Activated CD4-positive, alpha-beta T cell treated with anti-CD3 and anti-CD28 coated beads, Interleukin-10, Interleukin-2, amounts not matched to agents 100 ng/mL and 50 ng/mL, durations not matched to agents 16 hours and 8 hours (primary cell): Measurements from ENCODE around the gene MPPED1.

Experiments used
- DNase-seq: peaks from one replicate; pipeline ENCODE4 v3.0.0-alpha.2; 2020

Gene MPPED1

GRCh38 chr22:43411869-43412807, at the start of gene MPPED1:
MPPED1 (plus strand) TSS chr22:43412014; CDS start chr22:43424986, 12,972 bp downstream.
- DNase-seq = no peak

GRCh38 chr22:43363315-43364168, 48.3 kb upstream of the MPPED1 start:
- no peak for DNase-seq

- DNase-seq = no peak
Observed at GRCh38 chr22:43364169-43364435, 47.7 kb upstream of the MPPED1 start.

DNA sequence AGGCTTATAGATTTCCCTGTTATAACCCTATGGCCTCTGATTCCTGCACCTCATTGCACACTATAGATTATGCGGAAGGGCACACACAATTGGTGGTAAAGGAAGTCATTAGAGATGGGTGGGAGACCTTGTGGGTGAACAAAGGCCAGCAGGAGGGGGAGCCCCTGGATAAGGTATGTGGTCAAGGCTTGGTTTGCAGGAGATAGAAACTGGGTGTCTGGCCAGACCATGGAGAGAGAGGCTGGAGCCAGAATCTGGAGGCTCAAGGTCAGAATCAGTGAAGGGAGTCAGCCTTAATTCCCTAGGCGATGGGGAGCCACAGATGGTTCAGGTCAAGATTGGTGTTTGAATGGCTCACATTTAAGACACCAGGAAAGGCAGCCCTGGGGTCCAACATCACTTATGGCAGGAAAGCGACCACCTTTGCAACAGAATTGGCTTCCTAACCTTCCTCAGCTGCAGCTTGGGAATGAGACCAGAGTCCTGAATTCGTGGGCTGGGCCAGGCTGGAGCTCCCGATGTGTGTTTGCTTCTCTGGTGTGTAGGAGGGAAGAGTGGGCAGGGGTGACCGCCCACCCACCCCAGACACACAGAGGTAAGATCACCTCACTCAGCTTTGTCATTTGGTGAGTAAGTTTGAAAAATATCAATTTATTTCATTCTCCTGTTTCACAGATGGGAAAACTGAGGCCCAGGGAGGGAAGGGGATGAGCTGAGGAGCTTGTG, 45.9 kb upstream of the MPPED1 start:
- DNase-seq = no peak

- no peak for DNase-seq
Observed at GRCh38 chr22:43370036-43370435, 41.8 kb upstream of the MPPED1 start.

- no peak for DNase-seq
Observed at GRCh38 chr22:43375951-43376455, 35.8 kb upstream of the MPPED1 start.

- peak; percentile 65 for DNase-seq
Observed at GRCh38 chr22:43376765-43377547, 34.9 kb upstream of the MPPED1 start.

GRCh38 chr22:43377548-43377895, 34.3 kb upstream of the MPPED1 start:
- DNase-seq = no peak

GRCh38 chr22:43377896-43378704, 33.7 kb upstream of the MPPED1 start:
- DNase-seq = peak; percentile 69

- peak; percentile 34 for DNase-seq
Observed at GRCh38 chr22:43381693-43382092, 30.1 kb upstream of the MPPED1 start.

GRCh38 chr22:43384863-43385262, 27.0 kb upstream of the MPPED1 start:
- DNase-seq = no peak

DNA sequence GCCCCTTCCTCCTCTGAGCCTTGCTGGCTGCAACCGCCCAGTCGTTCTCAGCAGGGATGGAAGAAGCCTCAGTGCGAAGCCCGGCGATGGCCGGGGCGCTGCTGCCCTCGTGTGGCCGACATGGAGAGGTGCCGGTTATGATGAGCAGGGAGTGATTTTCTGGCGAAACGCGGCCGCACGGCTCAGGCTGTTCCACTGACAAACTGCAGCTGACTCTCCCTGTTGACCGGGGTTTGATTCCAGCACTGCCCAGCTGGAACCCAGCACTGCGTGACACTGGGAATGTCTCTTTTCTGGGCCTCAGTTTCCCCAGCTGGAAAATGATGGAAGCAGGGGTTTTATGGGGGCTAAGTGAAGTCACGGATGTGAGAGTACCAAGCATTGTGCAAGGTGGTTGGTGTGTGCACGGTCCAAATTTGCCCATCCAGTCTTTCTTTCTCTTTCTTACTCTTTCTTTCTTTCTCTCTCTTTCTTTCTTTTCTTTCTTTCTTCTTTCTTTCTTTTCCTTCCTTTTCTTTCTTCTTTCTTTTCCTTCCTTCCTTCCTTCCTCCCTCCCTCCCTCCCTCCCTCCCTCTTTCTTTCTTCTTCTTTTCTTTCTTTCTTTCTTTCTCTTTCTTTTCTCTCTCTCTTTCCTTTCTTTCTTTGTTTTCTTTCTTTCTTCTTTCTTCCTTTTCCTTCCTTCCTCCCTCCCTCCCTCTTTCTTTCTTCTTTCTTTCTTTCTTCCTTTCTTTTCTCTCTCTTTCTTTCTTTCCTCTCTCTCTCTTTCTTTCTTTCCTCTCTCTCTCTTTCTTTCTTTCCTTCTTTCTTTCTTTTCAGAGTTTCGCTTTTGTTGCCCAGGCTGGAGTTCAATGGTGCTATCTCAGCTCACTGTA, 25.8 kb upstream of the MPPED1 start:
- peak; percentile 86 for DNase-seq

DNA sequence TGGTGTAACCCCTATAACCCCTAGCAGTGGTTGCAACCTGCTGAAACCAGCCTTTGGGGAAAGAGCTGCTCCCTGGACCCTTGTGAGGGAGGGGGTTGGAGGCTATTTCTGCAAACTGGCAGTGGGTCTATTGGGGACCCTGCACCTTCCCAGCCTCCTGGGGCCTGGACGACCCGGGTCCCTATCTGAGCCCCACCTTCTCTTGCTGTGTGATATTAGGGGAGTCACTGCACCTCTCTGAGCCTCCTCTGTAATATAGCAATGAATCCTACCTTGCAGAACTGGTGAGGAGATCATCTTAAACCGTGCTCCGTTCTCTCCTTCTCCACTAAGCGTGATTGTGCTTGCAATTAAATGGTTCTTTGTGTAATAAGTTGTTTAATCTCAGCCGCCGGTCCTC, 24.0 kb upstream of the MPPED1 start:
- no peak for DNase-seq

DNA sequence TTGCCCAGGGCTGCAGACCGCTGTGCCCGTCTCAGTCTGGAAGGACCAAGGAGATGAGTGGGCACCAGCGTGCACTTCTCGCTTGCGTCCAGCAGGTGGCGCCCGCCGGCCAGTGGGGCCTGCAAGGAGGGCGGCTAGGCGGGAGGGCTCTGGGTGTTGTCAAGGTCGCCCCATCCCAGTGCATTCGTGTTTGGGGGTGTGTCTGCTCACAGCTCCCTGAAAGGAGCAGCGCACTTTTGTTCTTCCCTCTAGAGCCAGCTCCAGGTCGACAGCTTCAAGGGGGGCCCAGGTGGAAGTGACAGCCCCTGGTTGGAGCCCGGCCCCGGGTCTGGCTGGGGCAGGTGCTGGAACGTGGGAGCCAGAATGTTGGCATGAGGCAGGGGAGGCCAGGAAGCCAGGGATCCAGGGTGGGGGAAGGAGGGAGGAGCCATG, 23.4 kb upstream of the MPPED1 start:
- DNase-seq = peak; percentile 79

DNA sequence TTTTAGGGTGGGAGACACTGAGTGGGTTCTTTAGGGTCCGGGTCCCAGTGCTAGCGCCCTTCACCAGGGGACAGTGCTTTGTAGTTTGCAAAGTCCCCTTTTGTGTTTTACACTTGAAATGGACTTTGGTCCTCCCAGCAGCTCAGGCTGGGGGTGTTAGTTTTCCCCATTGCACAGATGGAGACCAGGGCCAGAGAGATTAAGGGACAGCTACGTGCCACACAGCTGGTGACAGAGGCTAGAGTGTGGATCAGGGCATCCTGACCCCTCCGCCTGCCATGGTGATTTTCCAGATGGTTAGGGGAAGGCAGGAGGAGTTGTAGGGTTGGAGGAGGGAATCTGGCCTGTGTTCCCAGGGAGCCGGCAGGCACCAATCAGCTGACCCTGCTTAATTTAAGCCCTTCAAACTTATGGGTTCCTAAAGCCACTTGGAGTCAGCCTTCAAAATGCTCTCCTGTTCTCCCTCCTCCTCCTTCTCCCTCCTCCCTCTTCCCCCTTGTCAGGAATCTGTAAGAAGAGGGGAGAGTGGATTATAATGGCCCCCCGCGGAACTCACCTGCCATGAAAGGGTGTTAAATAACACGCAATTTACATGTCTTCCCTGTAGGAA, 22.5 kb upstream of the MPPED1 start:
- DNase-seq = no peak

DNA sequence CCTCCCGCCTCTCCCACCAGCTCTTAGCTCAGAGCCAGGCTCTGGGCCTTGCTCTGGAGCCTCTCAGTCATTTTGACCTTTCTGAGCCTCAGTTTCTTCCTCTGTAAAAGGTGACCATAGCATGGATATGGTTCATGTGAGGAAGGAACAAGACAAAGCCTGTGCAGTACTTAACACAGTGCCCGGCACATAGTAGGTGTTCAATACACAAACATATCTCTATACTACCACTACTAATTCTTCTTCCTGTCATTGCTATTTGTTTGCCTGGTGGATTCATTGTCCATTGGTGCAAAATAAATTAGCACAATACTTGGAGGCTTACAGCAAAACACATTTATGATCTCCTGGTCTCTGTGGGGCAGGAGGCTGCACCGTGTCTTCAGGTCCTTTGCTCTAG, 21.6 kb upstream of the MPPED1 start:
- no peak for DNase-seq

DNA sequence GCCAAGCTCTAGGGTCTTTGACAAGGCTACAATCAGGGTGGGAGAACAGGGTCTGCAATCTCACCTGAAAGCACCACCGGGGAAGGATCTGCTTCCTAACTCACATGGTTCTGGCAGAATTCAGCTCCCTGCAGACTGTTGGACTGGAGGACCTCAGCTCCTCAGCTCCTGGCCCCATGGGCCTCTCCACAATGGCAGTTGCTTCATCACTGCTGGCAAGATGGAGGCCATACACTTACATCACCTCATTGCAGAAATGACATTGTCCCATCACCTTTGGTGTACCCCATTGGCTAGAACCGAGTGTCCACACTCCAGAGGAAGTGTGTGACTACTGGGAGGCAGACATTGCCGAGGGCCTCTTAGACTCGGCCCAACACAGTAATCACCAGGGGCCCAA, 20.9 kb upstream of the MPPED1 start:
- DNase-seq = no peak

DNA sequence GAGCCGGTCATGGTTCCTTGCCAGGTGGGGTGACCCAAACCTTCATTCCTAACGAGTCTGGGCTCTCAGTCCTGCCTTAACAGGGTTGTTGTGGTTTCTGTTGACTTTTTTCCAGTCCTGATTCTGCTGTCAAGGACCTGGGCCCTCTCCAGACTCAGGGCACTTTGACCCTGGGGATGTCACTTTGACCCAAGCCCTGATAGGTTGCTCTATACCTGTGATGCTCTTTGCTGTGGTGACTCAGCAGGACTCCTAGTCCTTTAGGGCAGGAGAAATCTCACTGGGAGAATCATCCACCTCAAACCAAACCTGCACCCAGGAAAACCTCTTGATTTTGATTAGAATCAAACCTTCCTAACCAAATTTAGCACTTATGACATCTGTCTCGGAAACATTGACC, 20.5 kb upstream of the MPPED1 start:
- DNase-seq = no peak

DNA sequence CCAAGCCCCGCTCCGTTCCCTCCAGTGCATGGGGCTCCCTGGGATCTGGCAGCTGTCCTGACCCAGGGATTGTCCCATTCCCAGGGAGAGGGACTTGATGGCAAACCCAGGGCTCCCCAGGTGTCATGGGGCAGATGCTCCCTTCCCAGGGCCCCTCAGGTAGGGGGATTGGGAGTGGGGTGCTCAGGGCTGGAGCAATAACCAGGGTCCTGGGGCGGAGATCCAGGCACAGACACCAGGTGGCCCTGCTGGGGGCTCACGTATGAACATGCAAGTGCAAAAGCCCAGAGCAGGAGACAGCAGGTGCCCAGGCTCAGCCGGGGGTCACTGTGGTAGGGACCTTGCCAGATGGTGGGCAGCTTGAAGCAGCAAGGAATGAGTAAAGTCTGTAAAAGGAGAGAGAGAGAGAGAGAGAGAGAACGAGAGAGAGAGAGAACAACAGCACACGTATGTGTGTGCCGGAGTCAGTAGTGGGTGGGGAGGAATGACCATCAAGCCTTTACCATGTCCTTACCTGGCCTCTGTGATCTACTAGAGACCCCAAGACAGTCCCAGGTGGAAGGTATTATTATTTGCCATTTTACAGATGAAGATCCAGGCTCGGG, 19.3 kb upstream of the MPPED1 start:
- DNase-seq = no peak
